Psoas muscle (tissue), 8 donors: Measurements from ENCODE around the gene DEDD2. TPM values are rescaled to one million over a fixed set of nuclear protein-coding genes. Genes with fewer than 3 reads are reported as not detected.
A peak's percentile ranks its signal among the peaks of the same experiment; 100 is the strongest.

Experiments used
- ATAC-seq, 4 donors: fragments of 200-7000 bp; cut with Tn5 transposase; one replicate each; pipeline ENCODE4 v1.9.1; 2020; ENCODE audit warnings: moderate library complexity in 3 of 4, mild to moderate bottlenecking in 2 of 4
- DNase-seq, 2 donors: peaks; one replicate each; pipeline ENCODE4 v3.0.0-alpha.2; 2020
- H3K27ac ChIP-seq: fragments of 200-600 bp; one replicate; pipeline ENCODE4 v1.8.0; 2022
- H3K27me3 ChIP-seq, 3 donors: fragments of 200-600 bp in 1 of 3; one replicate each; pipeline versions ENCODE4 v1.6.1 to v1.8.0; 2013 to 2022; ENCODE audit warnings: low read length in 2 of 3, mild to moderate bottlenecking in 2 of 3, moderate library complexity in 1 of 3; ENCODE audit not compliant: insufficient read depth in 3 of 3
- H3K36me3 ChIP-seq, 2 donors: fragments of 200-600 bp in 1 of 2; one replicate each; pipeline versions ENCODE4 v1.6.1 to v1.8.0; 2013 to 2022; ENCODE audit warnings: low read depth in 1 of 2, mild to moderate bottlenecking in 1 of 2, moderate library complexity in 1 of 2; ENCODE audit not compliant: insufficient read depth in 1 of 2
- H3K4me1 ChIP-seq: fragments of 200-600 bp; one replicate; pipeline ENCODE4 v1.8.0; 2022
- H3K4me3 ChIP-seq: fragments of 200-600 bp; one replicate; pipeline ENCODE4 v1.8.0; 2022; ENCODE audit warnings: mild to moderate bottlenecking
- H3K9me3 ChIP-seq: fragments of 200-600 bp; one replicate; pipeline ENCODE4 v1.8.0; 2022
- CTCF ChIP-seq: fragments of 200-600 bp; IDR thresholded peaks from one replicate; pipeline ENCODE4 v1.8.0; 2022; ENCODE audit warnings: antibody characterized with exemption
- whole genome bisulfite sequencing, 3 donors: extraction: QIAGEN DNeasy Blood & Tissue Kit; methylation state at CpG; one replicate each; pipeline versions ENCODE4 v1.1.6 to v1.1.7; 2013; 5-methylcytosine and 5-hydroxymethylcytosine counted together
- intact Hi-C, 2 donors: fragments of 100-400 bp; cut with DNase I; formaldehyde crosslinking; loops; one replicate each; pipeline versions ENCODE4 v1.11.0 to v1.14.2; 2022
- polyA plus RNA-seq, 3 donors: library from polyadenylated mRNA; stranded (reverse); fragments of 200-250 nt; gene quantifications; one replicate each; pipeline ENCODE4 v1.2.3, GENCODE V29; 2013
- total RNA-seq, 4 donors: library from RNA; stranded (reverse); fragmentation: NEBNext Ultra II Directional in 2 of 4; extraction: Animal tissue kit (Norgen Biotek cat#: 25700) in 2 of 4; gene quantifications; one replicate each; pipeline versions ENCODE4 v1.2.1 to v1.2.4, GENCODE V29; 2021 to 2023
- donor health status: healthy with polysubstance abuse.
- donor health status: DM: no; HTN: no; CAD: no; lungs with moderate emphysema.
- donor health status: Bipolar disorder and iron deficiency.
- donor health status: healthy.
- donor health status: DM: yes; HTN: yes; CAD: no.
- donor health status: DM: no; HTN: no; CAD: no.
- donor health status: DM: no; HTN: no; CAD: no.
- donor health status: DM: yes; HTN: yes; CAD: no.

The DEDD2 gene
- total and polyA plus RNA-seq, 7 donors, result 8.8 to 26.1 (median 12.1) TPM

GRCh38 chr19:42196011-42197001 is 21.2 kb downstream of the DEDD2 start:
- no peak for TF ChIP-seq CTCF
- WGBS, 3 donors, result 86 to 89% (median 87%) methylated on average over 47 of the region's 47 CpGs
- H3K4me1 ChIP-seq, result no peaks in the 10 kb centered on the region
- DNase-seq, result no peak
- no peak overlapping the region for H3K4me3 ChIP-seq
- intact Hi-C loops, result no loop called here
- peaks cover 0 to 35% of the 10 kb centered on the region in 2 donors for H3K36me3 ChIP-seq
- H3K9me3 ChIP-seq, result peaks cover 6% of the 10 kb centered on the region
- no peak overlapping the region for H3K27ac ChIP-seq
- ATAC-seq, result peak in 1 of 4 donors; percentile 18
- no peaks in the 10 kb centered on the region for H3K27me3 ChIP-seq

- ATAC-seq (no peak), DNase-seq (no peak)
- TF ChIP-seq CTCF, result no peak
- H3K9me3 ChIP-seq, result peaks cover 6% of the 10 kb centered on the region
- H3K27ac ChIP-seq, result no peak overlapping the region
- no peak overlapping the region for H3K4me3 ChIP-seq
- peaks cover 0 to 17% of the 10 kb centered on the region in 2 donors for H3K36me3 ChIP-seq
- H3K27me3 ChIP-seq, result no peaks in the 10 kb centered on the region
- WGBS, 3 donors, result 84 to 89% (median 87%) methylated on average over 3 of the region's 3 CpGs
- intact Hi-C loops, result no loop called here
- no peaks in the 10 kb centered on the region for H3K4me1 ChIP-seq
Measured at GRCh38 chr19:42193706-42194105, 23.8 kb downstream of the DEDD2 start.

GRCh38 chr19:42193294-42193693 is 24.2 kb downstream of the DEDD2 start:
- H3K4me3 ChIP-seq, result no peak overlapping the region
- DNase-seq (no peak), ATAC-seq (no peak)
- TF ChIP-seq CTCF, result no peak
- intact Hi-C loops, result no loop called here
- H3K27ac ChIP-seq, result no peak overlapping the region
- H3K4me1 ChIP-seq, result no peaks in the 10 kb centered on the region
- peaks cover 6% of the 10 kb centered on the region for H3K9me3 ChIP-seq
- H3K27me3 ChIP-seq, result no peaks in the 10 kb centered on the region
- 38 to 58% (median 50%) methylated on average over 1 of the region's 1 CpG for WGBS, 3 donors
- peaks cover 0 to 13% of the 10 kb centered on the region in 2 donors for H3K36me3 ChIP-seq

- H3K4me3 ChIP-seq, result no peak overlapping the region
- no peaks in the 10 kb centered on the region for H3K4me1 ChIP-seq
- H3K36me3 ChIP-seq, result no peaks in the 10 kb centered on the region
- ATAC-seq (no peak), DNase-seq (no peak)
- TF ChIP-seq CTCF, result no peak
- H3K27ac ChIP-seq, result no peak overlapping the region
- 65 to 67% (median 67%) methylated on average over 3 of the region's 3 CpGs for WGBS, 3 donors
- H3K9me3 ChIP-seq, result peaks cover 6% of the 10 kb centered on the region
- no peaks in the 10 kb centered on the region for H3K27me3 ChIP-seq
- intact Hi-C loops, result no loop called here
Measured at GRCh38 chr19:42191855-42192254, 25.6 kb downstream of the DEDD2 start.
